GDM1 (cell line): Measurements from ENCODE around the gene FOXC1.

Experiments
- DNase-seq: peaks from one replicate; lab custom pipeline; 2025; lab: John Stamatoyannopoulos, UW

FOXC1 gene

GRCh38 chr6:1612299-1612973 is 2.7 kb downstream of the FOXC1 start:
- no peak for DNase-seq

- no peak for DNase-seq
Measured at GRCh38 chr6:1612974-1613306, 3.2 kb downstream of the FOXC1 start.

GRCh38 chr6:1613346-1613687 is 3.6 kb downstream of the FOXC1 start:
- DNase-seq: no peak

GRCh38 chr6:1613688-1614447 is 4.2 kb downstream of the FOXC1 start:
- no peak for DNase-seq

GRCh38 chr6:1614448-1615150 is 4.9 kb downstream of the FOXC1 start:
- DNase-seq: no peak

- no peak for DNase-seq
Measured at GRCh38 chr6:1615151-1615852, 5.6 kb downstream of the FOXC1 start.

- DNase-seq: no peak
Measured at GRCh38 chr6:1615853-1616420, 6.2 kb downstream of the FOXC1 start.

GRCh38 chr6:1616701-1617463 is 7.2 kb downstream of the FOXC1 start:
- no peak for DNase-seq

GRCh38 chr6:1617466-1618310 is 8.0 kb downstream of the FOXC1 start:
- DNase-seq: no peak

- DNase-seq: no peak
Measured at GRCh38 chr6:1618311-1619097, 8.8 kb downstream of the FOXC1 start.

- no peak for DNase-seq
Measured at GRCh38 chr6:1619098-1619672, 9.5 kb downstream of the FOXC1 start.

GRCh38 chr6:1619673-1620503 is 10.2 kb downstream of the FOXC1 start:
- no peak for DNase-seq

GRCh38 chr6:1620504-1621069 is 10.9 kb downstream of the FOXC1 start:
- no peak for DNase-seq

GRCh38 chr6:1621070-1621701 is 11.5 kb downstream of the FOXC1 start:
- DNase-seq: no peak

- DNase-seq: no peak
Measured at GRCh38 chr6:1622220-1622850, 12.6 kb downstream of the FOXC1 start.

GRCh38 chr6:1622851-1623768 is 13.4 kb downstream of the FOXC1 start:
- DNase-seq: no peak
